Keratinocyte (primary cell): ENCODE measurements around the gene UQCR10.

ENCODE experiments used
- EZH2 ChIP-seq: IDR thresholded peaks from one replicate; pipeline ENCODE4 v1.6.1; 2012; ENCODE audit warnings: inconsistent platforms, mild to moderate bottlenecking, low read length, moderate library complexity
- TF ChIP-seq, protein P1 (sequence below), 3 experiments: IDR thresholded peaks in 1 of 3; conservative IDR thresholded peaks in 1 of 3; optimal IDR thresholded peaks in 1 of 3; 2 replicates in 2 of 3; 3 replicates in 1 of 3; pipeline versions ENCODE3 to v1.5.1; 2011; ENCODE audit warnings: low read length in 3 of 3, mild to moderate bottlenecking in 3 of 3, moderate library complexity in 2 of 3, control low read depth in 1 of 3, inconsistent platforms in 1 of 3; ENCODE audit not compliant: insufficient read depth in 2 of 3; ENCODE audit errors: extremely low read depth in 1 of 3

DNA sequence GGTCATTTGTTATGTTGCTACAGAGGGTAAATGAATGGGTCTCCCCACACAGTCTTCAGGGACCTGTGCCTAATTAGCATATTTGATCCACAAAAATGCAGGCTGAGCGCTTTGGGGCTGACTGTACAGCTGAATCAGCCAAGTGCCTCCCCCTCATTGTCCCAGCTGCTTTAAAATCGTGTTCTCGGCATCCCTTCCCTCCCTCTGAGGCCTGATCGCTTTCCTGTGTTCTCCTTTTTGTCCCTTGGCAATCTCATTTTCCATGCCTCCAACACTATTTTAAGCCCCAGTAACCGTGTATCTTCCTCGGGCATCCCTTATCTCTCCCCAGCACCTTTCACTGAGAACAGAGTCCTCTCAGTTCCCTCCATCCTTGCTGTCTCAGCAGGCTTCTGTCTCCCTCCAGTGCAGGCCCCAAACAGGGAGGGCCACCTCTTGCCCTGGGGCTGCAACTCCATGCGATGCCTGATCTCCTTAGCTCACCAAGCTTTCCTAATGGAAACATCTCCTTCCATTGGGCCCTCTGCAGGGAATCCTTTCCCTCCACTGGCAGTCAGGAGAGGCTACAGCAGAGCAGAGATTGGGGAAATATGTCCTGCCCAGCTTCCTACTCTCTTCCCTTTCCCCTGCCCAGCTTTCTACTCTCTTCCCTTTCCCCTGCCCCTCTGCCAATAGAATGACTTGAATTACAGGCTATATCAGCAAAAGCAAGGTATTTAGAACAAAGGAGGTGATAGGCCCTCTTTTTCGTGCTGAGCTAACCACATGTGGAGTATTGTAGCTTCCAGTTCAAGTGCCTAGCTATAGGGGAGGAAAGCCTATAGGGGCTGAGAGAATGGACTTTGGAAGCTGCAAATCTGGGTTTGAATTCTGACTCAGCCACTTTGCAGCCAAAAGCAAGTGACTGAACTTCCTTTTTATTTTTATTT is 13.8 kb downstream of the UQCR10 start:
- TF ChIP-seq, protein P1, sequence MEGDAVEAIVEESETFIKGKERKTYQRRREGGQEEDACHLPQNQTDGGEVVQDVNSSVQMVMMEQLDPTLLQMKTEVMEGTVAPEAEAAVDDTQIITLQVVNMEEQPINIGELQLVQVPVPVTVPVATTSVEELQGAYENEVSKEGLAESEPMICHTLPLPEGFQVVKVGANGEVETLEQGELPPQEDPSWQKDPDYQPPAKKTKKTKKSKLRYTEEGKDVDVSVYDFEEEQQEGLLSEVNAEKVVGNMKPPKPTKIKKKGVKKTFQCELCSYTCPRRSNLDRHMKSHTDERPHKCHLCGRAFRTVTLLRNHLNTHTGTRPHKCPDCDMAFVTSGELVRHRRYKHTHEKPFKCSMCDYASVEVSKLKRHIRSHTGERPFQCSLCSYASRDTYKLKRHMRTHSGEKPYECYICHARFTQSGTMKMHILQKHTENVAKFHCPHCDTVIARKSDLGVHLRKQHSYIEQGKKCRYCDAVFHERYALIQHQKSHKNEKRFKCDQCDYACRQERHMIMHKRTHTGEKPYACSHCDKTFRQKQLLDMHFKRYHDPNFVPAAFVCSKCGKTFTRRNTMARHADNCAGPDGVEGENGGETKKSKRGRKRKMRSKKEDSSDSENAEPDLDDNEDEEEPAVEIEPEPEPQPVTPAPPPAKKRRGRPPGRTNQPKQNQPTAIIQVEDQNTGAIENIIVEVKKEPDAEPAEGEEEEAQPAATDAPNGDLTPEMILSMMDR (optimal IDR thresholded peaks at IDR 0.05 in 1 of 3, IDR thresholded peaks at IDR 0.05 in 1 of 3, conservative IDR thresholded peaks at IDR 0.05 in 1 of 3; ENCODE audit: extremely low read depth in 1 of 3, insufficient read depth in 2 of 3, low read length in 3 of 3): no peak
- TF ChIP-seq EZH2: no peak
